WERI-Rb-1 (cell line): ENCODE measurements around the gene GJB4.

Source experiments
- DNase-seq: peaks from one replicate; pipeline ENCODE4 v3.0.0-alpha.2; 2020
- H3K27ac ChIP-seq: fragments of 250-450 bp; sonication (Bioruptor Pico); 2 replicates; pipeline ENCODE4 v1.5.1; 2020; ENCODE audit warnings: mild to moderate bottlenecking, moderate library complexity
- H3K27me3 ChIP-seq: fragments of 250-450 bp; sonication (Bioruptor Pico); 2 replicates; pipeline ENCODE4 v1.5.1; 2021; ENCODE audit warnings: mild to moderate bottlenecking, low read depth, moderate library complexity; ENCODE audit not compliant: insufficient read depth, severe bottlenecking
- H3K36me3 ChIP-seq: fragments of 250-450 bp; sonication (Bioruptor Pico); 2 replicates; pipeline ENCODE4 v1.5.1; 2020; ENCODE audit warnings: mild to moderate bottlenecking, moderate library complexity
- H3K4me3 ChIP-seq: 2 replicates; pipeline ENCODE4 v1.5.1; 2011; ENCODE audit warnings: low read depth, mild to moderate bottlenecking, control low read depth, low read length
- H3K9me3 ChIP-seq: fragments of 250-450 bp; sonication (Bioruptor Pico); 2 replicates; pipeline ENCODE4 v1.5.1; 2021; ENCODE audit warnings: mild to moderate bottlenecking, moderate library complexity; ENCODE audit not compliant: severe bottlenecking
- TF ChIP-seq, protein P1 (sequence below): IDR thresholded peaks from 2 replicates; pipeline ENCODE4 v1.5.1; 2011; ENCODE audit warnings: low read depth, mild to moderate bottlenecking, control low read depth, inconsistent platforms, low read length

The GJB4 gene

DNA sequence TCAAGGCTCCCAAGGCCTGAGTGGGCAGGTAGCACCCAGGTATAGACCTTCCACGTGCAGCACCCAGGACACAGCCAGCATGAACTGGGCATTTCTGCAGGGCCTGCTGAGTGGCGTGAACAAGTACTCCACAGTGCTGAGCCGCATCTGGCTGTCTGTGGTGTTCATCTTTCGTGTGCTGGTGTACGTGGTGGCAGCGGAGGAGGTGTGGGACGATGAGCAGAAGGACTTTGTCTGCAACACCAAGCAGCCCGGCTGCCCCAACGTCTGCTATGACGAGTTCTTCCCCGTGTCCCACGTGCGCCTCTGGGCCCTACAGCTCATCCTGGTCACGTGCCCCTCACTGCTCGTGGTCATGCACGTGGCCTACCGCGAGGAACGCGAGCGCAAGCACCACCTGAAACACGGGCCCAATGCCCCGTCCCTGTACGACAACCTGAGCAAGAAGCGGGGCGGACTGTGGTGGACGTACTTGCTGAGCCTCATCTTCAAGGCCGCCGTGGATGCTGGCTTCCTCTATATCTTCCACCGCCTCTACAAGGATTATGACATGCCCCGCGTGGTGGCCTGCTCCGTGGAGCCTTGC lies 1.7 kb downstream of the GJB4 start:
- Histone ChIP-seq H3K4me3 (no peak overlapping the region), H3K36me3 (no peaks in the 10 kb centered on the region), H3K27ac (no peak overlapping the region), H3K9me3 (no peaks in the 10 kb centered on the region), H3K27me3 (peaks cover 89% of the 10 kb centered on the region)
- TF ChIP-seq, protein P1, sequence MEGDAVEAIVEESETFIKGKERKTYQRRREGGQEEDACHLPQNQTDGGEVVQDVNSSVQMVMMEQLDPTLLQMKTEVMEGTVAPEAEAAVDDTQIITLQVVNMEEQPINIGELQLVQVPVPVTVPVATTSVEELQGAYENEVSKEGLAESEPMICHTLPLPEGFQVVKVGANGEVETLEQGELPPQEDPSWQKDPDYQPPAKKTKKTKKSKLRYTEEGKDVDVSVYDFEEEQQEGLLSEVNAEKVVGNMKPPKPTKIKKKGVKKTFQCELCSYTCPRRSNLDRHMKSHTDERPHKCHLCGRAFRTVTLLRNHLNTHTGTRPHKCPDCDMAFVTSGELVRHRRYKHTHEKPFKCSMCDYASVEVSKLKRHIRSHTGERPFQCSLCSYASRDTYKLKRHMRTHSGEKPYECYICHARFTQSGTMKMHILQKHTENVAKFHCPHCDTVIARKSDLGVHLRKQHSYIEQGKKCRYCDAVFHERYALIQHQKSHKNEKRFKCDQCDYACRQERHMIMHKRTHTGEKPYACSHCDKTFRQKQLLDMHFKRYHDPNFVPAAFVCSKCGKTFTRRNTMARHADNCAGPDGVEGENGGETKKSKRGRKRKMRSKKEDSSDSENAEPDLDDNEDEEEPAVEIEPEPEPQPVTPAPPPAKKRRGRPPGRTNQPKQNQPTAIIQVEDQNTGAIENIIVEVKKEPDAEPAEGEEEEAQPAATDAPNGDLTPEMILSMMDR, result no peak
- DNase-seq, result no peak

DNA sequence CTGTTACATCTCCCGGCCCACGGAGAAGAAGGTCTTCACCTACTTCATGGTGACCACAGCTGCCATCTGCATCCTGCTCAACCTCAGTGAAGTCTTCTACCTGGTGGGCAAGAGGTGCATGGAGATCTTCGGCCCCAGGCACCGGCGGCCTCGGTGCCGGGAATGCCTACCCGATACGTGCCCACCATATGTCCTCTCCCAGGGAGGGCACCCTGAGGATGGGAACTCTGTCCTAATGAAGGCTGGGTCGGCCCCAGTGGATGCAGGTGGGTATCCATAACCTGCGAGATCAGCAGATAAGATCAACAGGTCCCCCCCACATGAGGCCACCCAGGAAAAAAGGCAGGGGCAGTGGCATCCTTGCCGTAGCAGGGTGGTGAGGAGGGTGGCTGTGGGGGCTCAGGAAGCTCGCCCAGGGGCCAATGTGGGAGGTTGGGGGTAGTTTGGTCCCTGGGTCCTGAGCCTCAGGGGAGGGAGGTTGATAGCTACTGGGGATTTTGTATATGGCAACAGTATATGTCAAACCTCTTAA lies 2.3 kb downstream of the GJB4 start:
- peaks cover 91% of the 10 kb centered on the region for H3K27me3 ChIP-seq
- DNase-seq, result no peak
- TF ChIP-seq, protein P1, result no peak
- H3K4me3 ChIP-seq, result no peak overlapping the region
- no peaks in the 10 kb centered on the region for H3K36me3 ChIP-seq
- no peak overlapping the region for H3K27ac ChIP-seq
- no peaks in the 10 kb centered on the region for H3K9me3 ChIP-seq

DNA sequence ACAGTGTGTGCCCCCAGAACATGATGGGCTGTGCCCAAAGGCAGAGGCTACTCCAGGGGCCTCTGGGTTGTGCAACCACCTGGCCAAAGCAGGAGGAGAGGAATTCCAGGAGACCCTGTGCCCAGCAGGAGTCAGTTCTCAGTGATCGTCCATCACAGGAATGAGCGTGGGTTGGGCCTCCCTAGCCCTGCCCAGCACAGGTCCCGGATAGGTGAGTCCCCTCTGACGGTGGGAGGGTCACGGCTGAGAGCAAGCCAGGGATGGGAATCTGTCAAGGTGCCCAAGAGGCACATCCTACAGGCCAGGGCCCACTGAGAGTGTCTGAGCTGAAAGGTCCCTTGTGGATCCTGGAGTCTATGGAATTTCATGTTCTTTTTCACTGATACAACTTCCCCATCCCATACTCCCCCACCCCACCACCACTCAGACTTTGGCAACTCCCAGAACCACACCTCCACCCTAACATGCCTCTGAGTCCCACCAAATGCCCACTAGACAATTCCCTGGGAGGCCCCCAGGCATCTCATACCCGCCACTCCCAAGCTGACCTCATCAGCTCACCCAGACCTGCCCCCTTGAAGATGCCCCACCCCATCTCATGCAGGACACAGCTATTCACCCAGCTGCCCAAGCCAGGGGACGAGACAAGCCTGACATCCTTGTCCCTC lies 3.1 kb downstream of the GJB4 start:
- Histone ChIP-seq H3K27me3 (peaks cover 91% of the 10 kb centered on the region), H3K4me3 (no peak overlapping the region), H3K27ac (no peak overlapping the region), H3K9me3 (no peaks in the 10 kb centered on the region), H3K36me3 (no peaks in the 10 kb centered on the region)
- no peak for DNase-seq
- TF ChIP-seq, protein P1, result no peak

DNA sequence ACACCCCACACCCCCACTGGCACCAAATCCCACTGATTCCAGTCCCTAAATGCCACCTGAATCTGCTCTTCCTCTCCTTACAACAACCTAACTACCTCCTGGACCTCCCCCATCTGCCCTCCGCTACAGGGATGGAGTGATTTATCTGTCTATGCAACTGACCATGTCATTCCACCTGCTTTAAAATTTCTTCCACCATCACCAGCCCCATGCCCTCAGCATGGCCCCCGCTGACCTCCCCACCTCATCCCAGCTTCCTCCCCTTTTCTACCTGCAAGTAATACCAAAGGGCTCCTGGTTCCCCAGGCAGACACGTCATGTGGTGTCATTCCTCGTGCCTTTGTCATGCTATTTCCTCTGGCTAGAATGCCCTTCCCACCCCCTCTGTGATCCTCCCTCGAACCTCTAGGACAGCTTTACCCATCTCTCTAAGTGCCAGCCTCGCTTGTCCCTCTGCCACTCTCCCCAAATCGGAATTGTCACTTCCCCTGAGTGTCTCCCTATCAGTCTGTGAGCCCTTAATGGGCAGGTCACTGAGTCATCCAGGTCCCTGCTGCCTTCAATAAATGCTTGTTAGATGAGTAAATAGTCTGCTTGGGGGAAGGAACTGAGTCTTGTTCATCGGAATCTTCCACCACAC lies 3.7 kb downstream of the GJB4 start:
- H3K27me3 ChIP-seq, result peaks cover 90% of the 10 kb centered on the region
- no peak overlapping the region for H3K4me3 ChIP-seq
- DNase-seq, result no peak
- H3K9me3 ChIP-seq, result no peaks in the 10 kb centered on the region
- H3K36me3 ChIP-seq, result no peaks in the 10 kb centered on the region
- TF ChIP-seq, protein P1, result no peak
- H3K27ac ChIP-seq, result no peak overlapping the region

DNA sequence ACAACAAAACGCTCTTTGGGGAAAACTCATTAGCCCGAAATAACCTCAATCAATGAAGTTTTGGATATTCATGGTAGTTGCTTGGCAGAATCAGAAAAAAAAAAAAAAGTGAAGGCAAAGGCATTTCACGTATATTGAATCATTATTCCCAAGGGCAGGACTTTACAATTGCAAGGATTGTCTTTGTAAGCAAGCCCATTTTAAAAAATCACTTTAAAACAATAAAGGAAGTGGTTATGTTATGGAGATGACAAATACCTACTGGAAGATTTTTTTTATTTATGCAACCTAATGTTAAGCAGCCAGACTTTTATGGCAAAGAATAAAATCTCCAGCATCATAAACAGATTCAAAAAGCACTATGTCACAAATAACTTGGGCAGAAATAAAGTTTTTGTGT lies 9.3 kb downstream of the GJB4 start:
- H3K4me3 ChIP-seq, result no peak overlapping the region
- H3K27me3 ChIP-seq, result peaks cover 77% of the 10 kb centered on the region
- H3K27ac ChIP-seq, result no peak overlapping the region
- TF ChIP-seq, protein P1, result no peak
- no peaks in the 10 kb centered on the region for H3K9me3 ChIP-seq
- no peak for DNase-seq
- H3K36me3 ChIP-seq, result no peaks in the 10 kb centered on the region
